IPS-18a (cell line): Measurements from ENCODE around the gene FHOD1.

Experiments used
- H3K27ac ChIP-seq: one replicate; pipeline ENCODE4 v1.5.1; 2013; ENCODE audit warnings: low read length
- H3K27me3 ChIP-seq: one replicate; pipeline ENCODE4 v1.6.1; 2013; ENCODE audit warnings: mild to moderate bottlenecking, low read length; ENCODE audit not compliant: control insufficient read depth, insufficient read depth
- H3K36me3 ChIP-seq: one replicate; pipeline ENCODE4 v1.6.1; 2013; ENCODE audit warnings: low read depth, low read length; ENCODE audit not compliant: control insufficient read depth
- H3K4me1 ChIP-seq: one replicate; pipeline ENCODE4 v1.6.1; 2013; ENCODE audit warnings: low read depth, low read length; ENCODE audit not compliant: control insufficient read depth
- H3K4me3 ChIP-seq: one replicate; pipeline ENCODE4 v1.5.1; 2013; ENCODE audit warnings: low read length
- H3K9ac ChIP-seq: one replicate; pipeline ENCODE4 v1.6.1; 2013; ENCODE audit warnings: mild to moderate bottlenecking, low read length, moderate library complexity
- H3K9me3 ChIP-seq: one replicate; pipeline ENCODE4 v1.6.1; 2013; ENCODE audit warnings: low read depth, low read length; ENCODE audit not compliant: control insufficient read depth

The FHOD1 gene

DNA sequence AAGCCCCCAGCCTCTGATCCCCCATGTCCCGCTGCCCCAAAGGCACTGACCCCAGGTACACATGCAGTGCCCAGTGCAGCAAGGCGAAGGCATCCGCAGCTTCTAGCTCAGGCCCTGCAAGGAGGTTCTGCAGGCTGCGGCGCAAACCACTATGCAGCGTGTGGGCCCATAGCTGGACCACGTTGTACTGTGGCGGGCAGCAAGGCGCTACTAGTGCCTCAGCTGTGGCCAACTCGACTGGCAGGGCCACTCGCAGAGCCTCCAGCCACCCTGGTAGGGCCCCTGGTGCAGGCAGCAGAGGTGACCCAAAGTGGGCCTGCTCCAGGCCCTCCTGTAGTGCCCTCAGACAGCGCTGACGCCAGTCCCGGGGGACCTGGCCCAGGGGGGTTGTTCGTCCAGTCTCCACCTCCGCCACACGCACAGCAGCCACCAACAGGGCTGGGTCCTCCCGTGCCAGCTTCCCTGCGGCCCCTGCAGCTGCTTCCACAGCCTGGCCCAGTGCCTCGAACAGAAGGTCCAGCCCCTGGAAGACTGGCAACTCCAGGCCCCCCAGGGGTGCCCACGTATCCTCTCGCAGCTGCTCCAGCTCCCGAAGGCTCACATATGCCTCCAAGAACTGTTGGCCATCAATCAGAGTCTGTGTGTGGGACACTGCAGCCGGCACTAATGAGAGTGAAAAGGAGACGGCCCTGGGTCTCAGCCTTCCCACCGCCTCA is 59.9 kb downstream of the FHOD1 start:
- Histone ChIP-seq H3K4me1 (peaks cover 3% of the 10 kb centered on the region), H3K36me3 (no peaks in the 10 kb centered on the region), H3K27me3 (peaks cover 27% of the 10 kb centered on the region), H3K4me3 (no peak overlapping the region), H3K9me3 (no peaks in the 10 kb centered on the region), H3K27ac (no peak overlapping the region), H3K9ac (no peak overlapping the region)

DNA sequence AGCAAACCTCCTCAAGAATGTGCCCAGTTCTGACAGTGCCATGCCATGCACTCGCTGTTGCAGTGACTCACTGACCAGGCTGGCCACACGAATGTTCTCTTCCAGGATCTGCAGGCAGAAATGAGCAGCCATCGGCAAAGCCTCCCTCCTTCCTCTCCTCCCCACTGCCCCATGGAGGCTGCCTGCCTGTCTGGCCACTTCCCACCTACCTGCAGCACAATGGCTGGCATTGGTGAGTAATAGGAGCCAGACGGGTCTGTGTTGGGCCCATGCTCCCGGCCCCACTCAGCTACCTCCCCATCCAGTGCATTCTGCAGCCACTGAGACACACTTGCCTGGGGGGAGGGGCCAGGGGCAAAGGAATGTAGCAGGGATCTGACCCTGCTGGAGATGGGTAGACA is 60.7 kb downstream of the FHOD1 start:
- H3K9ac ChIP-seq, result no peak overlapping the region
- peaks cover 27% of the 10 kb centered on the region for H3K27me3 ChIP-seq
- peaks cover 3% of the 10 kb centered on the region for H3K4me1 ChIP-seq
- no peaks in the 10 kb centered on the region for H3K9me3 ChIP-seq
- H3K36me3 ChIP-seq, result no peaks in the 10 kb centered on the region
- H3K4me3 ChIP-seq, result no peak overlapping the region
- no peak overlapping the region for H3K27ac ChIP-seq

GRCh38 chr16:67185651-67186134 is 61.6 kb downstream of the FHOD1 start:
- H3K36me3 ChIP-seq, result no peaks in the 10 kb centered on the region
- H3K9me3 ChIP-seq, result no peaks in the 10 kb centered on the region
- H3K27ac ChIP-seq, result no peak overlapping the region
- peaks cover 27% of the 10 kb centered on the region for H3K27me3 ChIP-seq
- no peak overlapping the region for H3K4me3 ChIP-seq
- H3K9ac ChIP-seq, result no peak overlapping the region
- peaks cover 3% of the 10 kb centered on the region for H3K4me1 ChIP-seq

DNA sequence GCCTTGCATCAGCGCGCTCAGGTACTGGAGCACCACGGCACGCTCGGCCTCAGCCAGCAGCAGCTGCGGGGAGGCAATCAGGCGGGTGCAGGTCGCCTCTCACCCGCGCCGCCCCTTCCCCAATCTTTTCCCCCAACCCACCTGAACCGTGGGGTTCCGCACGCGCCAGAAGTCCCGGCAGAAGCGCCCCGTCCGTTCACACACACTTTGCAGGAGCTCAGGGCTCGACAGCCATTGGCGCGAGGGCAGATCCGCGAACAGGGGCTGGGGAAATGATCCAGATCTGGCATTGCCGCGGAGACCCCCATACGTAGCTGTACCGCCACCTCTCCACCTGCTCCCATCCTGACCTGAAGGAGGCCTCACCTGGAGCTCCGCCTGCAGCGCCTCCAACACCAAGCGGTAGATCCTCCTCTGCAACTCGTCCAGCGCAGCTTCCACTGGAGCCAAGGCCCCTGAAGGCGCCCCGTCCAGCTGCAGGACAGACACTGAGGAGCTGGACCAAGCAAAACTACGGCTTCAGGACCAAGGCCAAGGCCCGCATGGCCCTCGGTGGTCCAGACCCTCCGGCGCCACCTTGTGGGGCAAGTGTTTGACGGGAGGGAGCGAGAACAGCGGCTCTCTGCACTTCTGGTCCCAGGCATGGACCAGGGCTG is 62.2 kb downstream of the FHOD1 start:
- no peak overlapping the region for H3K27ac ChIP-seq
- no peak overlapping the region for H3K9ac ChIP-seq
- peak overlapping the region; percentile 71 for H3K4me3 ChIP-seq
- no peaks in the 10 kb centered on the region for H3K9me3 ChIP-seq
- peaks cover 3% of the 10 kb centered on the region for H3K4me1 ChIP-seq
- H3K27me3 ChIP-seq, result peaks cover 27% of the 10 kb centered on the region
- H3K36me3 ChIP-seq, result no peaks in the 10 kb centered on the region

- Histone ChIP-seq H3K9ac (no peak overlapping the region), H3K27ac (no peak overlapping the region)
These were observed 62.8 kb downstream of the FHOD1 start for GRCh38 chr16:67184453-67184994.

GRCh38 chr16:67183627-67184452 is 63.4 kb downstream of the FHOD1 start, which contains the start of gene MATCAP1:
Gene MATCAP1, minus strand, starts transcription at chr16:67183963. Its CDS starts 3,353 bp downstream, at chr16:67180610.
- Histone ChIP-seq H3K9me3 (no peaks in the 10 kb centered on the region), H3K4me3 (peak within 1 kb of the TSS; percentile 71), H3K36me3 (no peaks in the 10 kb centered on the region), H3K4me1 (peaks cover 3% of the 10 kb centered on the region), H3K27ac (peak within 1 kb of the TSS; percentile 78), H3K27me3 (peaks cover 38% of the 10 kb centered on the region), H3K9ac (peak within 1 kb of the TSS; percentile 83)

More at GRCh38 chr16:67184453-67184994, 62.8 kb downstream of the FHOD1 start:
- H3K9me3 ChIP-seq, result no peaks in the 10 kb centered on the region
- H3K4me1 ChIP-seq, result peaks cover 3% of the 10 kb centered on the region
- H3K27me3 ChIP-seq, result peaks cover 31% of the 10 kb centered on the region
- H3K4me3 ChIP-seq, result peak overlapping the region; percentile 71
- H3K36me3 ChIP-seq, result no peaks in the 10 kb centered on the region

DNA sequence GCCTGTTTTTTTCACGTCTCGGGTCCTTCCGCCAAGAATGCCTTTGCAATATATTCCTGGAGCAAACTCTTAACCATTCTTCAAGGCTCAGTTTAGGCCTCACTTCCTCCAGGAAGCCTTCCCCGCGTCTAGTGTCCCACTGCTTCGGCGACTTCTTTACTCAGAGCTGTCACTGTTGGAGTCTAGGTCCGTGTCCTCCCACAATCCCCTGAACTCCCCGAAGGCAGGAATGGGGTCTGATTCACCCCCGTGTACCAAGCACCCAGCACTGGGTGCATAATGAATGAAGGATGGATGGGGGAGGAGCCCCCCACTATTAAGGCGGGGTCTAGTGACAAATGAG is 64.0 kb downstream of the FHOD1 start:
- peaks cover 3% of the 10 kb centered on the region for H3K4me1 ChIP-seq
- no peaks in the 10 kb centered on the region for H3K36me3 ChIP-seq
- H3K4me3 ChIP-seq, result peak overlapping the region; percentile 71
- no peaks in the 10 kb centered on the region for H3K9me3 ChIP-seq
- no peak overlapping the region for H3K27ac ChIP-seq
- peak overlapping the region; percentile 83 for H3K9ac ChIP-seq
- peaks cover 42% of the 10 kb centered on the region for H3K27me3 ChIP-seq

DNA sequence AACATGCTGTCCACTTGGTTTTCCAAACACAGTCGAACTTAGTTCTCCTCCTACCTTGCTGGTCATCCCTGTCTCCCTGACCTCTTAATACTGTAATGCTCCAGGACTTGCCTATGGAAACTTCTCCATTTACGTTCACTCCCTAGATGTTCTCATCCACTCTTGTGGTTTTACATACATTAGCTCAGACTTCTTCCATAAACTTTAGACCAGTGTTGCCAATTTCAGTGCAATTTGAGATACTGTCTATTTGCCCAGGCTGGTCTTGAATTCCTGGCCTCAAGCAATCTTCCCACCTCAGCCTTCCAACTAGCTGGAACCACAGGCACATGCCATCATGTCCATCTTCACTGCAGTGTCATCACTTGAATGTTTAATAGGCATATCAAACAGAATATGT is 65.0 kb downstream of the FHOD1 start:
- no peak overlapping the region for H3K27ac ChIP-seq
- no peaks in the 10 kb centered on the region for H3K36me3 ChIP-seq
- no peaks in the 10 kb centered on the region for H3K9me3 ChIP-seq
- peaks cover 49% of the 10 kb centered on the region for H3K27me3 ChIP-seq
- H3K4me3 ChIP-seq, result peak overlapping the region; percentile 71
- no peak overlapping the region for H3K9ac ChIP-seq
- H3K4me1 ChIP-seq, result peaks cover 3% of the 10 kb centered on the region

DNA sequence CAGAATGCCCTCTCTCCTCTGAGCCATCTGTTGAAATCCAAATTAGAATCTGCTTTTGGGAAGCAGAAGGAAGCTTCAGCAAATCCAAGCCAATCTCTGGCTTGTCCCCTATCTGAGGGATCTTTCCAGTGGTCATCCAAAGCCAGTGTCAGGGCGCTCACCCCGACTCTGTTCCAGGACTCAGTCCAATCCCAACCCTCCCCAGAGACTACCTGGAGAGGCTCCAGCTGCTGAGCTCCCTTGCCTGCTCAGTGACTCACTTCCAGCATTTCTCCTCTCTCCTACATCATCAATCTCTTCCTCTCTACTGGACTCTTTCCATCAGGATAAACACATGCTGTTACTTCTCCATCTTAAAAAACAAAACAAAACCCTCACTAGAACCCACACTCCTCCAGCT is 65.9 kb downstream of the FHOD1 start:
- peaks cover 56% of the 10 kb centered on the region for H3K27me3 ChIP-seq
- H3K9me3 ChIP-seq, result no peaks in the 10 kb centered on the region
- peaks cover 3% of the 10 kb centered on the region for H3K4me1 ChIP-seq
- no peak overlapping the region for H3K4me3 ChIP-seq
- H3K36me3 ChIP-seq, result no peaks in the 10 kb centered on the region
- H3K9ac ChIP-seq, result no peak overlapping the region
- no peak overlapping the region for H3K27ac ChIP-seq

DNA sequence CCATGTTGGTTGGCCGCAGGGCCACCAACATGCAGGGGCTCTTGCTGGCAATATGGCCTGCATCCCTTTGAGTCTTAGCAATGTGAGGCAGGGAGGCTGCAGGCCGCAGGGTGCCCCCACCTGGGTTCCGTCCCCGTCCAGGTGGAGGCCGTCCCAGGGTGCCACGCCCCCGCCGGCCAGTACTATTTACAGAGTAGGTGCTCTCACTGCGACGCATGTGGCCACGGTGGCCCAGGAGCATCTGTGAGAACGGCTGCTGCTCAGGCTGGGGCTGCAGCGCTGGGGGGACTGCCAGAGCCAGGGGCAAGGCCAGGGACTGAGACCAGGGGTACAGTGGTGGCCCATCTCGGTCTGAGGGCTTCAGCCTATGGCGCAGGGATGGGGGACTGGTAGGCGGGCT is 67.1 kb downstream of the FHOD1 start:
- H3K4me3 ChIP-seq, result no peak overlapping the region
- no peaks in the 10 kb centered on the region for H3K9me3 ChIP-seq
- no peaks in the 10 kb centered on the region for H3K4me1 ChIP-seq
- no peaks in the 10 kb centered on the region for H3K36me3 ChIP-seq
- H3K27me3 ChIP-seq, result peaks cover 56% of the 10 kb centered on the region
- no peak overlapping the region for H3K27ac ChIP-seq
- no peak overlapping the region for H3K9ac ChIP-seq

DNA sequence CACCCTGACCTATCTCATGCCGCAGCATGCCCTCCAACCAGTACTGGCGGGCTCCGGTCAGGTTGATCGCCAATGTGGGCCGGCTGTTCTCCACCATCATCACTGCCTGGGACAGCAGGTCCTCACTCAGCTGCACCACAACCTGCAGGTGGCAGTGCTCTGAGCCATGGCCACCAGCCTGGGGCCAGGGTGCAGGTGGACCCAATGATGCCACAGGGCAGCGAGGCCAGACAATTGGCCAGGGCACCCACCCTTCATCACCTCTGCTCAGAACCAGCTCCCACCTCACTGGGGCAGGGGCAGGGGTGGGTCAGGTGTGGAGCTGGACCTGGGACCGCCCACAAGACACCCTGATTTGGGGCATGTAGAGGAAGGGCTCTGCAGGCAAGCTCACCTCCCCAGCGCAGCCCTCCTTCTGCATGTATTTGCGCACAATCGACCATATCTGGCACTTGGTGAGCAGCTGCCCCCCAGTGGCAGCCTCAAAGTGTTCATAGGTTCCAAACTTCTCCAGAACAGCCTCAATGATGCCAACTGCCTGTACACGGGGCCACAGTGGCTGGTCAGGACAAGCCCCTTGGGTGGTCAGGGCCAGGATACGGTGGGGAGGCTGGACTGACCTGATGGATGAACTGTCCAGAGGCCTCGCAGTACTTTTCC is 67.7 kb downstream of the FHOD1 start:
- Histone ChIP-seq H3K27me3 (peaks cover 56% of the 10 kb centered on the region), H3K9ac (no peak overlapping the region), H3K4me3 (no peak overlapping the region), H3K27ac (no peak overlapping the region), H3K9me3 (no peaks in the 10 kb centered on the region), H3K4me1 (no peaks in the 10 kb centered on the region), H3K36me3 (no peaks in the 10 kb centered on the region)
